ENCODE measurements around the gene UBALD2.
"Not testable (repeated sequence)": the region's sequence is repeated elsewhere in the genome, so short reads cannot be mapped to it uniquely, and the experiment has no call there.

Gene UBALD2

GRCh38 chr17:76265624-76266243, 586 bp downstream of the UBALD2 start:
- Mint-ChIP-seq H3K4me1 (peaks cover 47 to 78% of the 10 kb centered on the region in 2 donors), H3K9me3 (no peaks in the 10 kb centered on the region), H3K36me3 (peaks cover 32 to 40% of the 10 kb centered on the region in 2 donors), H3K27ac (peak overlapping the region; percentile 99), H3K4me3 (peak overlapping the region; percentile 92 to 94), H3K27me3 (no peaks in the 10 kb centered on the region)
- no peak for DNase-seq
- no peak for ATAC-seq (replicated peaks)

- ATAC-seq (replicated peaks) (no peak), DNase-seq (no peak)
- no peaks in the 10 kb centered on the region for H3K9me3 Mint-ChIP-seq
- H3K4me3 Mint-ChIP-seq = peak overlapping the region; percentile 92 to 94
- H3K27ac Mint-ChIP-seq = peak overlapping the region; percentile 99
- no peaks in the 10 kb centered on the region for H3K27me3 Mint-ChIP-seq
- peaks cover 48 to 79% of the 10 kb centered on the region in 2 donors for H3K4me1 Mint-ChIP-seq
- H3K36me3 Mint-ChIP-seq = peaks cover 38 to 47% of the 10 kb centered on the region in 2 donors
Measured at GRCh38 chr17:76266244-76266938, 1.2 kb downstream of the UBALD2 start.

DNA sequence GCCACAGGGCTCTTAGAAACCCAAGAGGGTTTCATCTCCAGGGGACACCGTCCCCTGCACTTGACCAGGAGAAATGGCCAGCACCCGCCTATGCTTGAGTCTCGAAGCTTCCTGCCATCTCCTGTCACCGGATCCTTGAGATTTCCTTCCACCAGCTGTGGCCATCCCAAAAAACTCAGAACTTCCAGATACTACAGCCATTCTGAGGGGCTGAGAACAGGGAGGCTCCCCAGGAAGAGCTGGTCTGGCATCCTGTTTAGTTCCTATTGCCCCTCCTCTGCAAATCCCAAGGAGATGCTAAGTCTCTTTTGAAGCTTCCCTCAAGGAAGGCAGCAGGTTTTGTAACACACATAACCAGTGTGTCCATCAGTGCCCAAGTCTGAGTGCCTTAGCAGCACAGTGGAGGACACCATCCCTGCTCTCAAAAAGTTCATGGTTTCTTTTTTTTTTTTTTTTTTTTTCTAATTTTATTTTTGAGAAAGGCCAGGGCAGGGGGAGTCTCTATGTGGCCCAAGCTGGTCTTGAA, 2.0 kb downstream of the UBALD2 start:
- no peaks in the 10 kb centered on the region for H3K27me3 Mint-ChIP-seq
- H3K36me3 Mint-ChIP-seq = peaks cover 40 to 51% of the 10 kb centered on the region in 2 donors
- H3K9me3 Mint-ChIP-seq = no peaks in the 10 kb centered on the region
- peak overlapping the region; percentile 92 to 94 for H3K4me3 Mint-ChIP-seq
- peaks cover 46 to 79% of the 10 kb centered on the region in 2 donors for H3K4me1 Mint-ChIP-seq
- peak overlapping the region; percentile 99 for H3K27ac Mint-ChIP-seq
- ATAC-seq (replicated peaks) (no peak), DNase-seq (no peak)

DNA sequence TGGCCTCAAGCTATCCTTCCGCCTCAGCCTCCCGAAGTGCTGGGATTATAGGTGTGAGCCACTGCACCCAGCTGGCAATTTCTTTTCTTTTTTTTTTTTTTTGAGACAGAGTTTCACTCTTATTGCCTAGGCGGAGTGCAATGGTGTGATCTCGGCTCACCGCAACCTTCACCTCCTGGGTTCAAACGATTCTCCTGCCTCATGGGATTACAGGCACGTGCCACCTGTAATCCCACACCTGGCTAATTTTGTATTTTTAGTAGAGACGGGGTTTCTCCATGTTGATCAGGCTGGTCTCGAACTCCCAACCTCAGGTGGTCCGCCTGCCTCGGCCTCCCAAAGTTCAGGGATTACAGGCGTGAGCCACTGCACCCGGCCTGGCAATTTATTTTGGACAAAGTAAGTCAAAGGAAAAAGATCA, 2.4 kb downstream of the UBALD2 start:
- Mint-ChIP-seq H3K36me3 (peaks cover 40 to 51% of the 10 kb centered on the region in 2 donors), H3K4me1 (peaks cover 46 to 79% of the 10 kb centered on the region in 2 donors), H3K4me3 (peak overlapping the region; percentile 92 to 94), H3K27ac (peak overlapping the region; percentile 99)
- not testable (repeated sequence) for H3K9me3 Mint-ChIP-seq; H3K27me3 Mint-ChIP-seq; DNase-seq; ATAC-seq (replicated peaks)

DNA sequence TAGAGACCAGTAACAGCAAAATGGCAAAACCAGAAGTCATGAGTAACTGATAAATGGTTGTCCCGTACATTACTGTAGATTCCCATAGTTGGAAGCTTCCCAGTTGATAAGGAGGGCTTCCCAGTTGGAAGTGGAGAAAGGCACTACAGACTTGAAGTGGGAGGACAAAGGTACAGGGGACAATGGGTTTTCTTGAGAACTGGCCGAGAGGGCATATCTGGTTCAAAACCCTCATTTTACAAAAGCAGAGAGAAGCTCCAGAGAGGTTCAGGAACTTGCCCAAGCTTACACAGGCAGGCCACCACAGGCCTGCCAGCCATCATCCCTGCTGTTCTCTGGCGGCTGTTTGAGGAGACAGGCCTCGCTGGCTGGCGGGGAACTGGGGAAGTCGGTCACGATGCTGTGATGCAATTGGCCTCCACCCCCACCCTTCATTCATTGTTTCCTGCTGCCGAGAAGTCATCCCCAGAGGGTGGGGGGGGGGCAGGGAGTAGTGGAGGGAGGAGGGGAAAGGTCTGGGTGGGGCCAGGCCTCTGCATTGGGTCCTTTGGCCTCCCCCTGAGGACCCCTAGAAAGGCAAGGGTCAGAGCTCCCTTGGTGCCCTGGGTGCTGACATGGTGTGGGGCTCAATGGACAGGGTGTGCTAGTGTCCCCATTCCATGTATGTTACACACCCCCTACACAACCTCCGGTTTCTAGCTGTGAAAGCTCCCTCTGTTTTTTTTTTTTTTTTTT, 3.0 kb downstream of the UBALD2 start:
- Mint-ChIP-seq H3K4me3 (peak overlapping the region; percentile 92 to 94), H3K36me3 (peaks cover 40 to 51% of the 10 kb centered on the region in 2 donors), H3K27me3 (no peaks in the 10 kb centered on the region), H3K9me3 (no peaks in the 10 kb centered on the region), H3K27ac (peak overlapping the region; percentile 99), H3K4me1 (peaks cover 45 to 79% of the 10 kb centered on the region in 2 donors)
- DNase-seq = peak; percentile 75
- peak in 1 of 2 donors; percentile 3 for ATAC-seq (replicated peaks)

DNA sequence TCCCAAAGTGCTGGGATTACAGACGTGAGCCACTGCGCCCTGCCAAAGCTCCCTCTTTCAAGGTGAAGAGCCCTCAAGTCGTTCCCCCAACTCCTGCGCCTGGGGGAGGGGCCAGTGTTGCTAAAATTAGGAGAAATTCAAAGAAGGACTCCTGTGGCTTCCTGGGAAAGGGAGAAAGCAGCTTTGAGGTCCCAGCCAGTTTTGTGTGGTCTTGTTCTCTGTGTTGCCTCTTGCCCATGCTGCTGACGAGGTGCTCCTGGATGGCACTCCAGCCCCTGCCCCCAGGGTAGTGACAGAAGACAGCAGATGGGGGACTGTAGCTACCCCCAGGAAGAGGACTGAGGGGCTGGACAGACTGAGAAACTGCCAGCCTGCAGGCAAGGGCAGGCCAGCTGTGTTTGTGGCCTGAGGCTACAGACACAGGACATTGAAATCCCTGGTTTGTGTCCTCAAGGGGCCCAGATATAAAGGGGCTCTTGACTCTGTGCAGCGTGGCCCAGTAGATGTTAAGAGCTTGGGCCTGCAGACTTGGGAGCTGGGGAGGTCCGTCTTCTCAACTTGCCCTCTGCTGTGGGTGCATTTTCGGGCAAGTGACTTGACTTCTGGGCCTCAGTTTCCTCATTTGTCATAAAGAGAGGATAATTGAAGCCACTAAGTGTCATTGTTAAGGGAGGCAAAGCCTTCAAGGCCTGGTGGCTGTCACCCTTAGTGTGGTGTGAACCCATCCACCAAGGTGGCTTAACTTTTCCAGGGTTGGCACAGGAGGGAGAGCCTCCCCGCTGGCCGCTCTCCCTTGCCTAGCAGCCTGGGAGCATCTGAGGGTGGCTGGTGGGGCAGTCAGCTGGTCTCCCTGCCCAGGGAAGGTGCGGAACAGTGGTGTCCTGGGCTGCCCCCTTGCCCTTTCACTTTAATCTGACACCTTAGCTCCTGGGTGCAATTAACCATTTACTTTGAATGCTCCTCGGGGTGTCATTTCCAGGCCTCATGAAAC, 4.1 kb downstream of the UBALD2 start:
- peak overlapping the region; percentile 92 to 94 for H3K4me3 Mint-ChIP-seq
- H3K9me3 Mint-ChIP-seq = no peaks in the 10 kb centered on the region
- DNase-seq = no peak
- no peaks in the 10 kb centered on the region for H3K27me3 Mint-ChIP-seq
- H3K4me1 Mint-ChIP-seq = peaks cover 51 to 81% of the 10 kb centered on the region in 2 donors
- H3K36me3 Mint-ChIP-seq = peaks cover 40 to 51% of the 10 kb centered on the region in 2 donors
- peak overlapping the region; percentile 99 for H3K27ac Mint-ChIP-seq
- ATAC-seq (replicated peaks) = no peak

DNA sequence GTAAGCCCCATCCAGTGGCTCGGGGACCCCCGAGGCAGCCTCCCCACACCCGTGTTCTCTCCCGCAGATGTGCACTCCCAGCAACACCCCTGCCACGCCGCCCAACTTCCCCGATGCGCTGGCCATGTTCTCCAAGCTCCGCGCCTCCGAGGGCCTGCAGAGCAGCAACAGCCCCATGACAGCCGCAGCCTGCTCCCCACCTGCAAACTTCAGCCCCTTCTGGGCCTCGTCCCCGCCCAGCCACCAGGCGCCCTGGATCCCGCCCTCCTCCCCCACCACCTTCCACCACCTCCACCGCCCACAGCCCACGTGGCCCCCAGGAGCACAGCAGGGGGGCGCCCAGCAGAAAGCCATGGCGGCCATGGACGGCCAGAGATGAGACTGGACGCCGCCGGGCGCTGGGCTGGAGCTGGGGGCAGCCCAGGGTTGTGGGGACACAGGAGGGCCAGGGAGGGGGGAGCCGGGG, 5.0 kb downstream of the UBALD2 start:
- Mint-ChIP-seq H3K27me3 (no peaks in the 10 kb centered on the region), H3K9me3 (no peaks in the 10 kb centered on the region), H3K4me1 (peaks cover 54 to 86% of the 10 kb centered on the region in 2 donors), H3K27ac (peak overlapping the region; percentile 99), H3K4me3 (peak overlapping the region; percentile 92 to 94), H3K36me3 (peaks cover 40 to 51% of the 10 kb centered on the region in 2 donors)
- ATAC-seq (replicated peaks) (no peak), DNase-seq (no peak)

- no peaks in the 10 kb centered on the region for H3K27me3 Mint-ChIP-seq
- peaks cover 61 to 94% of the 10 kb centered on the region in 2 donors for H3K4me1 Mint-ChIP-seq
- H3K27ac Mint-ChIP-seq = peak overlapping the region; percentile 99
- no peaks in the 10 kb centered on the region for H3K9me3 Mint-ChIP-seq
- H3K4me3 Mint-ChIP-seq = peak overlapping the region; percentile 86 to 88
- no peak for DNase-seq
- peaks cover 37 to 50% of the 10 kb centered on the region in 2 donors for H3K36me3 Mint-ChIP-seq
- ATAC-seq (replicated peaks) = no peak
Measured at GRCh38 chr17:76270770-76271668, 5.9 kb downstream of the UBALD2 start.

DNA sequence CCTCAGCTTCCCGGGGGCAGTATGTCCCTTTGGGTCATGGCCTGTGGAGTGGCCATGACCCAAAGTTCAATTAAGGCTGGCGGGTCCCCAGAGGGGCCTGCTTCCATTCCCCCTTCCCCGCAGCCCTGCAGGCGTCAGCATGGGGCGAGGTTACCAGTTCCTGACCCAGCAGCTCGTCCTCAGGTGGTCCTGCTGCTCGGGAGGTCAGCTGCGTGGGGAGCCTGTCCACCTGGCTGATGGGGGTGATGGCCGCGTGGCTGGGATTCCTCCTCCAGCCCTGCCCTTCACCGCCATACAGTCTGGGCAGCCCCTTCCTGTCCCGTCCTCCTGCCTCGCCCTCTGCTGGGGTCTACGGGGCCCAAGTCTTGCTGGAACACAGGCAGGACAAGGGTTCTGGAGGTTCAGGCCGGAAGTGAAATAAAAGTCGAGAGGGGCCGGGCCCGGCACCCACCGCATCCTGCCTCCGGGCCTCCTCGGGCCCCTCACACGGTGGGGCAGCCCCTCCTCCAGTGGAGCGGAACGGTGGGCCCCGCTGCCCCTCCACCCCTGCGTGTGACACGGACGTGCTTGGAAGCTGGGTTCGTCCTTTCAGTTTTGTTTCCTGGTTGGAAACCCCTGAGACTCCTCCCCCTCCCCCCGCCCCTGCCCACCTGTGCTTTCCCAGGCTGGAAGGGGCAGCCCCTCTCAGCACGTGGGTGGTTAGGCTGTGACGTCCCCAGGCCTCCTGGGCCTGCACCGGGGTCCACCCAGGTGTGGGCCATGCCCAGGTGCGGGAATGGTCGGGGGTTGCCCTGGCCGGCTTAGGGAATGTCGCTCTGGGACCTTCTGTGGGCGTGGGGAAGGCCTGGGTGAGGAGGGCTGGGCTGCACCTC, 6.8 kb downstream of the UBALD2 start:
- Mint-ChIP-seq H3K27me3 (no peaks in the 10 kb centered on the region), H3K27ac (peak overlapping the region; percentile 99), H3K9me3 (no peaks in the 10 kb centered on the region), H3K4me1 (peaks cover 70 to 98% of the 10 kb centered on the region in 2 donors), H3K4me3 (peak overlapping the region; percentile 86 to 88), H3K36me3 (peaks cover 30 to 48% of the 10 kb centered on the region in 2 donors)
- DNase-seq (peak; percentile 97), ATAC-seq (replicated peaks) (peak; percentile 48 to 67)

DNA sequence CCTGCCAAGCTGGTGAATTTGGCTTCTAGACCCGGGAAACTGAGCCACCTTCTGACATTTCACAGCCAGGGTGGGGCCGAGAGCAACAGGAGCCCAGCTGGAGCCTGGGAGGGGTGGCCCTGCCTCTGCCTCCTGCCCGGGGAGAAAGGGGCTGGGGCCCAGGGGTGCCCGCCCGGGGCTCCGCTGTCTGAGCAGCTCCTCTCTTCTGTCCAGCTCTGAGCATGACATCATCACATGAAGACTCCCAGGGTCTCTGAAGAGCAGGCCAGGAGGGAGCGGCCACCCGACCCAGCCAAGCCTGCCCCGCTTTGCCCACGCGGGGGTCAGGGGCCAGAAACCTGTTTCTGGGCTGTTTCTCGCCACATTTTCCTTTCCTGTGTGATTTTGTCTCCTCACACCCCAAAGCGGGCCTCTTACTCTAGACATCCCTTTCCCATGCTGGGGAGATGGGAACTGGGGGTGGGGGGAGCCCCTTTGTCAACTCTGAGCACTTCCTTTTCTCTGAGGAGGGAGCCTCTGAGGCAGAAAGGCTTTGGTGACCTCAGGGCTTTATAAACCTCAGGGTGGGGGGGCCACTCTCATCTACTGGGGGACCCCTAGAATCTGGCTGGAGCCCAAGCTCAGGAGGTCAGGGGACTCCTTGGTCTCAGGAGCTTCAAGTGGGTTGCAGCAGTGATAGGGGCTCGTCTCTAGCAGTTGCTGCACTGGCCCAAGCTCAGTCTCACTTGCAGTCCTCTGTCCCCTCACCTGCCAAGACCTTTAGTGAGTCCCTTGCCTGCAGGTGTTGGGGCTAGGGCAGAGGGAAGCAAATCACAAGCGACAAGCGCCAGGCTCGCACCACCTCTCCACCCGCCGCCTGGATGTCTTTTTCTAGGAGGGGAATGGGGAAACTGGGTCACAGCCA, 7.6 kb downstream of the UBALD2 start:
- Mint-ChIP-seq H3K9me3 (no peaks in the 10 kb centered on the region), H3K4me3 (peak overlapping the region; percentile 86 to 88), H3K27ac (peak overlapping the region; percentile 99), H3K36me3 (peaks cover 25 to 43% of the 10 kb centered on the region in 2 donors), H3K27me3 (no peaks in the 10 kb centered on the region), H3K4me1 (peaks cover 74 to 96% of the 10 kb centered on the region in 2 donors)
- ATAC-seq (replicated peaks) (peak; percentile 46 to 53), DNase-seq (peak; percentile 83)
